M059J (cell line): Measurements from ENCODE around the gene CCDC66. TPM values are rescaled to one million over a fixed set of nuclear protein-coding genes. Genes with fewer than 3 reads are reported as not detected.

ENCODE experiments used
- DNase-seq: peaks from one replicate; pipeline ENCODE4 v3.0.0-alpha.2; 2012; ENCODE audit warnings: low read depth
- total RNA-seq: library from RNA; depleted of rRNA; stranded (reverse); fragments of >200 nt; shearing (Covaris generic); gene quantifications from 2 replicates; pipeline ENCODE4 v1.2.3, GENCODE V29; 2014; rRNA removed

The CCDC66 gene
- total RNA-seq, 1 experiment from 2014 or later = 3.1 TPM

DNA sequence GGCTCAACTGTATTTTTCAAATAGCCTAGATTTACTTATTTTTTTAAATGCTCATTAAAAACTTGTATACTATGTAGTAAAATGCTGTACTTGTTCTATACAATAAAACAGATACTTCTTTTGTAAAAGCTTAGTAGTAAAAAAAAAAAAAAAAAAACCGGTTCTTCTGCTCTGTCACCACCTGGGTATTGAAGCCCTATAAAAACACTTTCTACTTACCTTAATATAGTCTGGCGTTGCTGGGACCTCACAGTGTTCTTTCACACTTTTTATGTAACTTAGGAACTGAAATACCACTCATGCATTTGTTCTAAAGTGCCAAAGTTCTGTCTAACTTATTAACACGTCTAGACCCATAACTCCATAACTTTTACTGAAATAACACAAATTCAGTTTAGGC, 64.7 kb downstream of the CCDC66 start:
- DNase-seq = no peak

GRCh38 chr3:56622381-56622780, 65.4 kb downstream of the CCDC66 start:
- no peak for DNase-seq

DNA sequence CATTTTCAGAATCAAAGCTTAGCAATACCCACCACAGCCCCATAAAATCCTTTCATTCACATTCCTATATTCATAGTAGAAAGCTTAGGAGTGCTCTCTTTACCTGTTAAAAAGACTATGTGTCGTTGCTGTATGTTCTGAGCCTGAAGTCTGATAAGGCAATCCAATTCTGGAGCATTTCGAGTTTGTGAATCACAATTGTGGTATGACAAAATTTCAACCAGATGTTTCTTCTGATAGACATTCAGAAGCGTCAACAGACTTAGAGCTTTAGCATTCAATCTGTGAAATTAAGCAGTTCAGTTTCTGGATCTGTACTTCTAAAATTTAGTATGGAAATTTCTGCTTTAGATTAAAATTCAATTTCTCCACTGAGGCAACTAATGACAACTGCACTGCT, 67.8 kb downstream of the CCDC66 start:
- no peak for DNase-seq

DNA sequence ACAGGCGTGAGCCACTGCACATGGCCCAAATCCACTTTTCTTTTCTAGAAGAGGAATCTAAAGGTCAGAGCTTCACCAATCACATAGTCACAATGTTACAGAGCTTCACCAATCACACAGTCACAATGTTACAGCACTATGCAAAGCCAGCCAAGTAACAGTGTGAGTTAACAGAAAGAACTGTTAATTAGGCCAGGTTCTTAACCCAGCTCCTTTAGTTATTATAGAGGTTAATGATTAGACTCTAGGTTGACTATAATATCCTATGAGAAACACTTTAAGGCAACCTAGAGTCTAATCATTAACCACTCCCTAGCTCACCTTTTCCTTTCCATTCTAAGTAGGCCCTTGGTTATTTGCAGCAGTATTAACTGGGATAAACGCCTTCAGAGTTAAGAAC, 72.1 kb downstream of the CCDC66 start:
- no peak for DNase-seq

GRCh38 chr3:56629451-56629850, 72.5 kb downstream of the CCDC66 start:
- no peak for DNase-seq

- DNase-seq = no peak
Observed at GRCh38 chr3:56630966-56631365, 74.0 kb downstream of the CCDC66 start.

GRCh38 chr3:56633181-56633580, 76.2 kb downstream of the CCDC66 start:
- no peak for DNase-seq

- no peak for DNase-seq
Observed at GRCh38 chr3:56633602-56634535, 76.9 kb downstream of the CCDC66 start.

DNA sequence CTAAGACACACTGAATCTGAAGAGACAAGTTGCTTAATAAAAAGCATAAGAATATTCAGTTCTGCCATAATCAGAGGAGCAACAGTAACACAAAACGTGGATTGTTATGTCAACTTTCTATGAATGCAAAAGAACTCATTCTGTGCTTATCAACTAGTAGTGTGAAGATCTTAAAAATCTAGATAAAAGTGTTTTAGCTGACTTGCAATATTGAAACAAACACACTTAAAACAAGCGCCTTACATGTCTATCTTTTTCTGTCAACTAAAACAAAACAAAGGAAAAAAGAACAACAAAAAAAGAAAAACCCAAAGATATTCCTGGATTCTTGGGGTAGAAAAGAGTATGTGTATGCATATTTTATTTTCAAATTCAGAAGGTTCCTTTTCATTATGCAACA, 88.4 kb downstream of the CCDC66 start:
- DNase-seq = no peak

DNA sequence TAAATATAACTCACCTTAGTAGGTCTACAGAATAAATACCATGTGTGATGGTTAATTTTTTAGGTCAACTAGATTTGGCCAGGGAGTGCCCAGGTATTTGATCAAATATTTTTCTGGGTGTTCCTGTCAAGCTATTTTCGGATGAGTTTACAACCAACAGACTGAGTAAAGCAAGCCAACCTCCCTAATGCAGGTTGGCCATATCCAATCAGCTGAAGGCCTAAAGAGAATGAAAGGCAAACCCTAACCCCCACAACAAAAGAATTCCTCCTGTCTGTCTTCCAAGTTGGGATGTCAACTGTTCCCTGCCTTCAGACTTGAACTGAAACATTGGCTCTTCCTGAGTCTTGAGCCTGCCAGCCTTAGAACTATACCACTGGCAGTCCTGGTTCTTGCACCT, 97.5 kb downstream of the CCDC66 start:
- no peak for DNase-seq

GRCh38 chr3:56655709-56656108, 98.7 kb downstream of the CCDC66 start:
- DNase-seq = no peak

DNA sequence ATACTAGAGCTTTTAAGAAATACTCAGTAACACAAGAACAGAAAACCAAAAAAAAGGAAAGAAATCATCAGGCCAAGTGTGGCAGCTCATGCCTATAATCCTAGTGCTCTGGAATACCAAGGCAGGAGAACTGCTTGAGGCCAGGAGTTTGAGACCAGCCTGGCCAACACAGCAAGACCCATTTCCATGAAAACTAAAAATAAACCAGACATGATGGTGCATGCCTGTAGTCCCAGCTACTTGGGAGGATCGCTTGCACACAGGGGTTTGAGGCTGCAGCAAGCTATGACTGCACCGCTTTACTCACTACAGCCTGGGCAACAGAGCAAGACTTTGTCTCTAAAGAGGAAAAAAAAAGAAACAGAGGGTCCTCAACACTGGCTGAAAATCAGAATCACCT, 107.8 kb downstream of the CCDC66 start:
- no peak for DNase-seq

DNA sequence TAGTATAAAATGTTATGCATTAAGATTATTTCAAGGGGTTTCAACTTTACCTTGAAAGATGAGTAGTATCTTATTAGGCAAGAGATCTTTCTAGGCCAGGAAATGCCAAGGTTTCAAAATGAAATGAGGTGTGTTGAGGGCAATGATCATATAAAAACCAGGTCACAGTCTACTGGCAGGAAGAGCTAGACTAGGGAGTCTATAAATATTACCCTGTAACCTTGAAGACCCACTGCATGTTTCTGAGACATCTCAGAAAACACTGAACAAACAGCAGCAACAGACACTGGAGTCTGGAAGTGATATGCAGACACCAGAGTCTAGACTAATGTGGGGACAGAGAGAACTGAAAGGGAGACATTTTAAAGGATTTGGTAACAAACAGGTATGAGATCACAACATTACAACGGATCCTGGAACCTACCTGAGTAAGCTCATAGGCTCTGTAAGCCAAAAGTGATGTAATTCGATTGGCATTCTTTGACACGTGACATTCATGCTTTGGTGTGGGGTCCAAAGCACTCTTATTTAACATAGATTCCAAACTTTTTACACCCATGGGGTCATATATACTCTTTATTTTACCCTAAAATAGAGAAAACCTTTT, 111.1 kb downstream of the CCDC66 start:
- no peak for DNase-seq

Other genes starting within 250 kb of the CCDC66 start
- 1.2 and 3.4 TPM in 2 replicates for gene ERC2, start 88.7 kb upstream of the CCDC66 start, total RNA-seq
- 57.7 and 59.4 TPM in 2 replicates for gene TASOR, start 126.1 kb downstream of the CCDC66 start, total RNA-seq
- 9.6 and 12.0 TPM in 2 replicates for gene ARHGEF3, start 244.8 kb downstream of the CCDC66 start, total RNA-seq